HG02852 (cell line): ENCODE data around the gene VKORC1.
"Not testable (repeated sequence)": the region's sequence is repeated elsewhere in the genome, so short reads cannot be mapped to it uniquely, and the experiment has no call there.

Experiments
- ATAC-seq: cut with Tn5 transposase; IDR thresholded peaks from one replicate; pipeline ENCODE4 v1.9.1; 2021; ENCODE audit warnings: mild to moderate bottlenecking, moderate library complexity; ENCODE audit not compliant: unreplicated experiment

VKORC1 gene

DNA sequence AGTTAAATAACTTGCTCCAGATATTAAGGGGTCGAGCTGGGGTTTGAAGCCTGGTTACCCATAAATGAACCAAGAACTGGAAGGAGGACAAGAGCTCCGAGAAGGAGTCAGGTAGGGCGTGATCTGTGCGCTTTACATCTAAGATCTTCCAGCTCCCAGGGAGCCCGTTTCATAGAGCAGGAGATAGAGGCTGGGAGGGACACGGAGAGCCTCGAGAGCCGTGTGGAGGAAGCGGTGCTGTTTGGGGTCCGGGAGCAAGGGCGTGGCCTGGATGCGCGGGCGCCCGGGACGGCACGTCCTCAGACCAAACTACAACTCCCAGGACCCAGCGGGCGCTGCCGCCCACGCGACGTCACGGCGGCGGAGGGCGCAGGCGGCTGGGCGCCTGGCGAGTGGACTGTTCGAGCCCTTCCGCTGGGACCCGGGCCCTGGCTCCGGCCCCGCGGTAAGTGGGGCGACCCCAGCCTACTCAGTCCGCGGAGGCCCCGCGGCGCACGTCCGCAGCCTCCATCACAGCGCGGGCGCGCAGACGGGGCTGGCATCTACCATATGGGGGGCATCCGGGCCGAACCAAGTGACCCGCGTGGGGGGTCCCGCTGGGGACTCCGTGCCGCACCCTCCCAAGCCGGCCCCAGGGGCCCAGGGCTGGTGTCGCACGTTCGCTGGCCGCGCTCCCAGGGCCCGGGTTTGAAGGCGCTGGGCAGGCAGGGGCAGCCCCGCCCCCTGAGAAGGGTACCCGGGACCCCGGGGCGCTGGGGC lies 13.6 kb upstream of the VKORC1 start, which contains the start of gene BCKDK:
TSS of gene BCKDK (plus strand) at position 352 of the 759 bp plus-strand sequence. CDS start 838 bp downstream, outside the sequence.
- peak; percentile 86 for ATAC-seq

DNA sequence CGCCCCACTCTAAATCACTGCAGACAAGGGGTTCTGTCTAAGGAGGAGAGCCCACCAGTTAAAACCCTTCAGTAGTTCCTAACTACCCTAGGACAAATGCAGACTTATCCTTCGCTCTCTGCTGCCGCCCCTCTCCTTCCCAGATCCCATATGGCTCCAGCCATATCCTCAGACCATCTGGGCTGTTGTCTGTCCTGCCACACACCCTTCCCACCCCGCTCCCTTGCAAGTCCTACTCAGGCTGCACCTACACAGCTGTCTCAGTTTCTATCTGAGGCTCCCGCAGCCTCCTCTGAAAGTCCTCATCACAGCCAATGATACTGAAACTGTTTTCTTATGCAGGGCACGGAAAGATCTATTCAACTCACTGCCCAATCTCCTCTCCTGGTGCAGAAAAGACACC lies 12.9 kb upstream of the VKORC1 start:
- ATAC-seq, result peak; percentile 69

DNA sequence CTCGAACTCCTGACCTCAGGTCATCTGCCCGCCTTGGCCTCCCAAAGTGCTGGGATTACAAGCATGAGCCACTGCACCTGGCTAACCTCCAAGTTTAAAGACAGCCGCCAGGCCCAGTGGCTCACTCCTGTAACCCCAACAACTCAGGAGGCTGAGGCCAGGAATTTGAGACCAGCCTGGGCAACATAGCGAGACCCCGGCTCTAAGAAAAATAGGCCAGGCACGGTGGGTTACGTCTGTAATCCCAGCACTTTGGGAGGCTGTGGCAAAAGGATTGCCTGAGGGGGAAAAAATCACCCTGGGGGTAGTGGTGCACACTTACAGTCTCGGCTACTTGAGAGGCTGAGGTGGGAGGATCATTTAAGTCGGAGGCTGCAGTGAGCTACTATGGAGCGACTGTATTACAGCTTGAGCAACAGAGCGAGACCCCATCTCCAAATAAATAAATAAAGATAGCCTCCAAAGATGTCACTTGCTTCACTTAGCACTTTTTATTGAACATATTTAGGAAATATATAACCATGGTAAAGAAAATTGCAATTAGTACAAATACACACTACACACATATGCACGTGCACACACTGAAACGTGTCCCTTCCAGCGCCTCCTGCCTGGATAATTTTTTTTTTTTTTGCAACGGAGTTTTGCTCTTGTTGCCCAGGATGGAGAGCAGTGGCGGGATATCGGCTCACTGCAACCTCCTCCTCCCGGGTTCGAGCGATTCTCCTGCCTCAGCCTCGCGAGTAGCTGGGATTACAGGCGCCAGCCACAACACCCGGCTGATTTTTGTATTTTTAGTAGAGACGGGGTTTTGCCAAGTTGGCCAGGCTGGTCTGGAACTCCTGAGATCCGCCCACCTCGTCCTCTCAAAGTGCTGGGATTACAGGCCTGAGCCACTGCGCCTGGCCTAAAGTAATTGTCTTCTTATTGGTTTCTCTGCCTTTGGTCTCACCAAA lies 12.2 kb upstream of the VKORC1 start:
- ATAC-seq, result no peak

DNA sequence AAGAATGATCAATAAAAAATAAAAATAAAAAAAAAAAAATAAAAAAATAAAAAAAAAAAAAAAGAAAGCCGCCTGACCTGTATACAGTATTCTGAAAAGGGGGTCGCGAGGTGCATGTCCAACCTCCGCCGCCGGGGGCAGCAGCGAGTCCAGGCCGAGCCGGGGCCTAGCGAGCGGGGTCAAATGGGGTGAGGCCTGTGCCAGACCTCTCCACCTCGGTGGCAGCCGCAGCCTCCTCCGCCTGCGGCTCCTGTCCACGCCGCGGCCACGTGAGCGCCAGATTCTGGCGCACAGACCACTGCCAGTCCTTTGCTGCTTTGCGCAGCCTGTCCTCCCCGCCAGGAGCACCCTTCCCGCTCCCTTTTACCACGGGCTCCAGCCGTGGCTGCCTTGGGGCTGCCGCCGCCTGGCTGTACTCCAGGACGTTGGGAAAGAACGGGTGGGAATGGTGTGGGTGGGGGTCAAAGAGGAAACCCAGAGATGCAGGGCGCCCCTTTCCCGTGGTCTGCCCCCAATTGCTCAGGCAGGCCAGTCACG lies 11.1 kb upstream of the VKORC1 start:
- ATAC-seq, result no peak

DNA sequence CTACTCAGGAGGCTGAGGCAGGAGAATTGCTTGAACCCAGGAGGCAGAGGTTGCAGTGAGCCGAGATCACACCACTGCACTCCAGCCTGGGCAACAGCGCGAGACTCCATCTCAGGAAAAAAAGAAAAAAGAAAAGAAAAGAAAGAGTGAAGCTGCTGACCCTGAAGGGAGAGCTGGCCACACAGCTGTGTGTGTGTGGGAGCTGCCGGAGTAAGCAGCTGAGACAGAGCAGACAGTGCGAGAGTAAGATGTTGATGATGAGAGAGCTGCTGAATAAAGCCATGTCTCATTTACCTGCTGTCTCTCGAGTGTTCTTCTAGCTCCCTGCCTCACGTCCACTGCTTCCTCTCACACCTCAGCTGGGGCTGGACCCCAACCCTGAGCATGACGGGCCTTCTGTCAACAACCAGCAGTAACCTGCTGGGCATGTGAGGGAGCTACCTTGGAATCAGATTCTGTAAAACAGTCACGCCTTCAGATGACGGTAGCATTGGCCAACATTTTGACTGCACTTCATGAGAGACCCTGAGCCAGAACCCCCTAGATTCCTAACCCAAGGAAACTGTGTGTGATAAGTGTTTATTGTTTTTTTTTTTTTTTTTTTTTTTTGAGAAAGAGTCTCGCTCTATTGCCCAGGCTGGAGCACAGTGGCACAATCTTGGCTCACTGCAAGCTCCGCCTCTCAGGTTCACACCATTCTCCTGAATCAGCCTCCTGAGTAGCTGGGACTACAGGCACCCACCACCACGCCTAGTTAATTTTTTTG lies 6.5 kb upstream of the VKORC1 start:
- ATAC-seq, result not testable (repeated sequence)

DNA sequence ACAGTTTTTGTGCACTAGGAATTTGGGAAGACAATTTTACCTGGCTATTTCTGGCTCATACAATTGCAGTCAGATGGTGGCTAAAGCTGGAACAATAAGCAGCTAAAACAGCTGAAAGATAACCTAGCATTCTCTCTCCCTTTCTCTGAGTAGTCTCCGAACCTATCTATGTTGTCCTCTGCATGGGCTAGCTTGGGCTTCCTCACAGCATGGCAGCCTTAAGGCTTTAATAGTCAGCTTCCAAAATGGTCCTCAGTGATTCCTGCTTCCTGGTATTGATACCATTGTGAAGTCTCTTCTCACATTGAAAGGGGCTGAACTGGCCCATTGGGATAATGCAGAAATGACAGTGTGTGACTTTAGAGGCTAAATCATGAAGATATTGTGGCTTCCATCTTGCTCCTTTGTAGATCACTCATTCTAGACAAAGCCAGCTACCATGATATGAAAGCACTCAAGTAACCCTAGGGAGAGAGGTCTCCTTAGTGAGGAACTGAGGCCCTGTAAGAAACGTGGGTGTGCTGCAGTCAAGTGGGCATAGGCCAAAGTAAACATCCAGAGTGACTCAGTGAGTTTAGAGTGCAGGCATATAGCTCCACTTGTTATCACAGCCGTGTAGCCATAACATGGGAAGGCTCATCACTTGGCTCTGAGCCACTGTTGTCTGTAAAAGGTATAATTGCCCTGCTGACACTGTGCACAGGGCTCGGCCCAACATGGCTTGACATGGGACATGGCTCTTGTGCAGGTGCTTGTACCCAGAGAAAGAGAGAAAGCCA lies 5.5 kb upstream of the VKORC1 start:
- no peak for ATAC-seq

DNA sequence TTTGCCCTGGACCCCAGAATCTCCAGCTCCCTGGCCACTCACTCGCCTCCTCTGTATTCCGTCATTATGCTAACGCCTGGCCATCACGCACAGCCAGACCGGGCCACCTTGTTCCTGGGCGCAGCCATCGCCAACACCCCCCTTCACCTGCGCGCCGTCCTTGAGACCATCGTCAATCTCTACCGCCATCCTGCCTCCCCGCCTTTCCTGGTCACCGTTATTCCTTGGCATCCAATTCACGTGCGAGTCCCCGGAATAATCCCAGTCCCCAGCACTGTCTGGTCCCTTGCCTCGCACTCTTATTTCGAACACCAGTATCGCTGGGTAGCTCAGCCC lies 541 bp downstream of the VKORC1 start:
- ATAC-seq, result no peak

DNA sequence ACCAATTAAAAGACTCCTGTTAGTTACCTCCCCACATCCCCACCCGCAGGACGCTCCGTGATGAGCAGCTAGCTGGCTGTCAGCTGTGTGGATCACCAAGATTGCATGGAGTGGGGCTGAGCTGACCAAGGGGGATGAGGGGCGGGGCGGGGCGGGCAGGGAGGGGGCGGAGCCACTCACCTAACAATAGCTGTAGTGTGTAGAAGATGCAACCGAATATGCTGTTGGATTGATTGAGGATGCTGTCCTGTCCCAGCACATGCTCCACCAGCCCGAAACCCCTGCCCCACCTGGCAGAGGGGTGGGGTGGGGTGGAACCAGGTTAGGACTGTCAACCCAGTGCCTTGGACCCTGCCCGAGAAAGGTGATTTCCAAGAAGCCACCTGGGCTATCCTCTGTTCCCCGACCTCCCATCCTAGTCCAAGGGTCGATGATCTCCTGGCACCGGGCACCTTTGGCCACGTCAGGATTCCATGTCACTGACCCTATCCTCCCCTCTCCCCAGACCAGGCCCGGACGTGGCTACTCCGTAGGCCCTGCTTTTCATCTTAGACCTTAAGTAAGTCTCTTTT lies 1.4 kb downstream of the VKORC1 start:
- ATAC-seq, result no peak

DNA sequence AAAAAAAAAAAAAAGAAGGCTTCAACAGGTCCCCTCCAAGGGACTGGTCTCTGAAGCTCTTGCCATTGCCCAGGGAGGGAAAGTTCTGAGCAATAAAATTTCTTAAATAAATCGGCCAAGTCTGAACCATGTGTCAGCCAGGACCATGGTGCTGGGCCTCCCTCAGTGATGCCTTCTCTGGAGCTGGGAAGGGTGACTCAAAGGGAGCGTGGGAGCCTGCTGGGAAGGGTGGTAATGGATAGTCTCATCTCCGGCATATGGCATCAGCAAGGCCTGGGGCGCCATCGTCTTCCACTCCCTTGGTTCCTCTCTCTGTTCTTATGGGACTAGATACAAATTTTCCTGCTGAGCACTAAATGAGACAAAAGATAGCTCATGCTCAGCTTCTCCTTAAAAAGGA lies 2.3 kb downstream of the VKORC1 start:
- ATAC-seq, result no peak

DNA sequence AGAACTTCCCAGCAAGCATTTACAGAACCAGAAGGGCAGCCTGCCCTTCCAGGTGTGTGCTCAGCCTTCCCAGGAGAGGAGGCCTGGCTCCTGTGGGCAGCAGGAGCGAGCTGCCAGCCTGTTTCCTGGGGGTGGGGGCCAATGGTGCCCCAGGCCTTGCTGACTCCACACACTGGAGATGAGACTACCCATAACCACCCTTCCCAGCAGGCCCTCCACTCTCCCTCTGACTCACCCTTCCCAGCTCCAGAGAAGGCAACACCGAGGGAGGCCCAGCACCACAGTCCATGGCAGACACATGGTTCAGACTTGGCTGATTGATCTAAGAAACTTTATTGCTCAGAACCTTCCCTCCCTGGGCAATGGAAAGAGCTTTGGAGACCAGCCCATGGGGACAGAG lies 4.1 kb downstream of the VKORC1 start:
- no peak for ATAC-seq

DNA sequence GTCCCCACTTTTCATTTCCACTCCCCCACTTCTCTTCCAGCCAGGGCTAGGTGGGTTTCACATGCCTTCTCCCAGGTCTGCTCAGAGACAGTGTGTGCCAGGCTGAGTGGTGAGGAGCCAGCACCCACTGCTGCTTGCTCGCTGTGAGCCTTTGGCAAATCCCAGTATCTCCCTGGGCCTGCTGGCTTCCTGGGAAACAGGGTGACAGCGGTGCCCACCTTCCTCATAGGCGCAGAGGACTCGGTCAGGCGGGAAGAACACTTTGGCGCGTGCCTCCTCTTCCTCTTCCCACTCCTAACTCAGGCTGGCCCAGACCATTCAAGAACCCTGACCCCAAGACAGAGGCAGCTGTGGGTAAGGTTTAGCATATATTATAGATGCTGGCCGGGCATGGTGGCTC lies 5.4 kb downstream of the VKORC1 start:
- no peak for ATAC-seq

DNA sequence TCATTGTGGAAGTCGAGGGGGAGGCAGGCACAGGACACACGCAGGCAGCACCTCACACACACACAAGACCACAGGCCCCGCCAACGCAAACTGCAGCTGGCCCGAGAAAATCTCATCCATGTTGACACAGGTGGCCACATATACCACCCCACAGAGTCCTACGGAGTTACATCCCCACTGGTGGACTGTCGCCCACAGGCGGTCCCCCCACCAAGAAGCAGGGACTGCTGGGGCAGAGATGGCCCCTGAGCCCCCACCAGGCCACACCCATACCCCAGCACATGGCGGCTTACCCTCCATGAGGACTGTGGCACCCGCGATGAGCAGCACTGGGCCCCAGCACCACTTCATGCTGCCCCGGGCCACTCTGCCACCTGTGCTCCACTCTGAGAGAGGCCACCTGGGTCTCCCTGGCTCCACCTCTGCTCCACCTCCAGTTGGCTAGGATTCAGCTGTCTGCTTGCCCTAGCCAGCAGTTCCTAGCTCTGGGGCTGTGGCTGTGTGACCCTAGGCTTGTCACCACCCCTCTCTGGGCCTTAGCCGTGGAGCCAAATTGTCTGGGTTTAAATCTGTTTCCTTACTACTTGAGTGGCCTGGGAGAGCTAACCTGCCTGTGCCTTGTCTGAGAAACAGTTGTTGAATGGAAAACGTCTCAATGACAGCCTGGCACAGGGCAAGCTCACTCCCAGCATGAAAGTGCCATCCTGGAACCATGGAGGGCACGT lies 6.0 kb downstream of the VKORC1 start, which contains the start of gene PRSS53:
TSS of gene PRSS53 (minus strand) at position 485 of the 725 bp plus-strand sequence. CDS start at position 351, 134 bp downstream.
- ATAC-seq, result no peak

DNA sequence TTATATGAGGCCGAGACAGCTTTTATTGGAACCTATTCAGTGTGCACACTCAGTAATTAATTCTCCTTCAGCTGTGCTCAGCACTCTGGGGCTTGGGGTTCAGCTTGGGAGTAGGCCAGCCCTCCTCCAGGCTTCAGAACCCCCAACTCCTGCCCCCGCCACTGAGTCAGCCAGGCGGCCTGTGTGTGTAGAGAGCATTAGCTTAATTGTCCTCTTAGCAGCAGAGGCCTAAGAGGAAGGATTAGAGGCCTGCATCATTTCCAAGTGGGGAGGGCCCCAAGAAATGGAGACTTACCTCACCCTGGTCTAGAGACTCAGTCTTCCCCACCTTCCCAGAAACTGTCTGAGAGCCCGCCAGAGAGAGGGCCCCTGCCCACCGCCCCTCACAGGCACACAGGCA lies 6.6 kb downstream of the VKORC1 start:
- no peak for ATAC-seq

DNA sequence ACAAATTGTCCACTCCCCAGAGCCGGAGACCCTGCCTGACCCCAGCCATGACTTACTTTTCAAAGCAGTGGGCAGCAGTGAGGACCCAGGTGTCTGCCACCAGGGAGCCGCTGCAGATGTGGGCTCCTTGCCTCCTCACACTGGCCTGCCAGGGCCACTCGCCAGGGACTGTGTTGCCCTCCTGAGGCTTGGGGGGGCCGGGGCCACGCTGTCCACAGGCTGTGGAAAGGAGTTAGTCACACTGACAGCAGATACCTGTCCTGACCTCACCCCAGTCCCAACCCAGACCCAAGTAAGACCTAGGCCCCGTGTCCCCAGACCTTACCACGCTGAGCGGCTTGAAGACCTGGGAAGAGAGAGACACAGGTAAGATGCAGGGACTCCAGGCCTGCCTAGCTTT lies 7.1 kb downstream of the VKORC1 start:
- no peak for ATAC-seq

DNA sequence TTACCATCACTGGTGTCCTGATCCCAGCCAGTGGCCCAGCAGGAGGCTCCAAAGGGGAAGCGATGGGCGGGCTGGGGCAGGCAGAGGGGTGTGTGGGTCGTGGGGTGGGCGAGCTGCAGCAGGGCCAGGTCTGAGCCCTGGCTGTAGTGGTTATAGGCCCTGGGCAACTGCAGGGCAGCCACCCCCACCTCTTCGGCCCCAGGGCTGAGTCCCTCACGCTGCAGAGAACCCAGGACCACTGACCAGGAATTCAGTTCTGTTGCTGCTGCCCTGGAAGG lies 8.0 kb downstream of the VKORC1 start:
- ATAC-seq, result no peak

DNA sequence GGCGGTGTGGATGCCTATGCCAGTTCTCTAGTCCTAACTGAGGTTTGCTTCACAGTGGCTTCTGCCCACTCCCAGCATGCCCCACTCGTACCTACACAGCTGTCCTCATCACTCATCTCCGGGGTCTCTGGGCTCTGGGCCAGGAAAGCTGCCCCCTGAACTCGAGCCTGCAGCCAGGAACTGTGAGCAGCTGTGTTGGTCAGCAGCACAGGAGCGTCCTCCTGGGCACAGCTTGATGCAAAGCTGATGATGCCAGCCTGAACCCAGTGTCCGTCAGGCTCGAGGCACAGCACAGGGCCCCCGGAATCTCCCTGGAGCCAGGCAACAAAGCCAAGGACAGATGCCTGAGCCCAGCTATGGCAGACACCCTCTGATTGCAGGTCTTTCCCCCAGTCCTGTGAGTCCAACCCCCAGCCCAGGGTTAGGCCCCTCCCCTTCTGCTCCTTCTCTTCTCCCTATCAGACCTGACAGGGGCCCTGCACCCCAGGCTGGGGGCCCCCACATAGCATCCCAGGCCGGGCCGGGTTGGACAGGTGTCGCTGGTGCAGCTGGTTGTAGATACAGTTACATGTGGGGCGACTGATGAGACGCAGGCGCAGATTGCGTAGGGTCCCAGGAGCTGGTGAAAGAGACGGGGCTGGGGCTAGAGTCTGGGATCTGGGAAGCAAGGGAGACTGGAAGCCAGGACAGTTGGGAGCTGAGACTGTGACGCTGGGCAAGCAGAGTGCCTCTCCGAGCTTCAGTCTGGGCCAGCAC lies 8.5 kb downstream of the VKORC1 start:
- no peak for ATAC-seq

DNA sequence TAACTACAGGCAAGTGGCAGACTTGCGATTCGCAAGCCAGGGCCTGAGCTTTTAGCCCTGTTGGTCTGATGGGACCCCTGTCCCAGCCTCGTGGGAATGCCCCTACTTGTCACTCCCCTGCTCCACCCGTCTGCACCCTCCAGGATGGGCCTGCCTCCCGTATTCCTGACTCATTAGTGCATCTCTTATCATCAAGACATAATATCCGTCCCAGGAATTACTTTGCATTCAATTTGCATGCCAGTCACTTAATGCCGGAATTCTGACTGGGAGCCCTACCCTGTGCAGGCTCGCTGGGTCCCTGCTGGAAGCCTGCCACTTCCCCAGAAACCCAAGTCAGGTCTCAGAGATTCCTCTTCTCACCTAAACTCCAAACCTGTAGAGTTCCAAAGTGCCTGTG lies 9.2 kb downstream of the VKORC1 start:
- ATAC-seq, result no peak

DNA sequence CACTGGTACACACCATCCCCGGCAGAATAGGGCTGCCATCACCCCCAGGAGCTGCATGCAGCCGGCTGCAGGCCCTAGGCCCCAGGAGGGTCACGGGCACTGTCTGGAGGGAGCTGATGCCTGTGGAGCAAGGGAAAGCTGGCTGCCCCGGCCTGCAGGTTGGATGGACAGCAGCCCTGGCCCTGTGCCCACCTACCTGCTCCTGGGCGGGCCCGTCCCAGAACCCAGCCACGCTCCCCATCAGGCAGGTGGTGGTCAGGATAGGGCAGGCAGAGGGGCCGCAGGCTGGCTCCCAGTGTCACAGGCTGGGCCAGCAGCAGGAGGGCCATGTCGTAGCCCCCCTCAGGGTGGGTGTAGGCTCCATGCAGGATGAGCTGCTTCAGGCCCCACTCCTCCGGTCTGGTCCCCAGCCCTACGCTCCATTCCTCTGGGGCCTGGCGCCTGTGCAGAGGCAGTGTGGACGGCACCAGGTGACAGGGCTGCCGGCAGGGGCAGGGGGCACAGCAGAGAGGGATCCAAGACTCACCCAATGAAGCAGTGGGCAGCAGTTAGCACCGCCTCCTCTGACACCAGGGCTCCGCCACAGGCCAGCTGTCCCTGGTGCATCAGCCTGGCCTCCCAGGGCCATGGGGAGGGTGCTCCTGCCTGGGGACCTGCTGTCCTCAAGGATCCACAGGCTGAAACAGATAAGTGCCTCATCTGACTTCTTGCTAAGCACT lies 9.9 kb downstream of the VKORC1 start:
- no peak for ATAC-seq
